C4-2B (cell line): ENCODE results near the gene LRRC4C.

Experiments
- H3K27ac ChIP-seq: fragments of 450-650 bp; 2 replicates; pipeline ENCODE4 v1.5.1; 2017
- CTCF ChIP-seq: fragments of 450-650 bp; conservative IDR thresholded peaks from 2 replicates; pipeline ENCODE4 v1.5.1; 2017; ENCODE audit warnings: mild to moderate bottlenecking
- ZFX ChIP-seq: fragments of 450-650 bp; IDR thresholded peaks from 2 replicates; pipeline ENCODE4 v1.6.1; 2017

Gene LRRC4C

GRCh38 chr11:40393511-40393910 lies 1065.9 kb downstream of the LRRC4C start:
- TF ChIP-seq ZFX (no peak), CTCF (no peak)
- H3K27ac ChIP-seq = no peak overlapping the region

GRCh38 chr11:40391679-40392078 lies 1067.8 kb downstream of the LRRC4C start:
- no peak overlapping the region for H3K27ac ChIP-seq
- no peak for TF ChIP-seq ZFX
- no peak for TF ChIP-seq CTCF

- no peak overlapping the region for H3K27ac ChIP-seq
- TF ChIP-seq CTCF (no peak), ZFX (no peak)
These were observed 1071.2 kb downstream of the LRRC4C start for GRCh38 chr11:40388097-40388818.

GRCh38 chr11:40387240-40387980 lies 1072.0 kb downstream of the LRRC4C start:
- TF ChIP-seq CTCF (no peak), ZFX (no peak)
- H3K27ac ChIP-seq = no peak overlapping the region

- H3K27ac ChIP-seq = no peak overlapping the region
- TF ChIP-seq CTCF = no peak
- TF ChIP-seq ZFX = no peak
These were observed 1074.5 kb downstream of the LRRC4C start for GRCh38 chr11:40384991-40385390.

- TF ChIP-seq ZFX = no peak
- no peak overlapping the region for H3K27ac ChIP-seq
These were observed 1078.0 kb downstream of the LRRC4C start for GRCh38 chr11:40381481-40381880.

- TF ChIP-seq CTCF (no peak), ZFX (no peak)
- no peak overlapping the region for H3K27ac ChIP-seq
These were observed 1078.6 kb downstream of the LRRC4C start for GRCh38 chr11:40380835-40381234.

GRCh38 chr11:40376331-40376730 lies 1083.1 kb downstream of the LRRC4C start:
- H3K27ac ChIP-seq = no peak overlapping the region
- no peak for TF ChIP-seq ZFX
- TF ChIP-seq CTCF = no peak
